GM20000 (cell line): ENCODE data around the gene BANK1.

Experiments used
- DNase-seq: peaks from one replicate; pipeline ENCODE4 v3.0.0; 2012; ENCODE audit warnings: low spot score
- CTCF ChIP-seq: IDR thresholded peaks from 2 replicates; pipeline ENCODE4 v1.5.1; 2012; ENCODE audit warnings: mild to moderate bottlenecking, control low read depth; ENCODE audit errors: extremely low read depth, missing control alignments

BANK1 gene

GRCh38 chr4:102007959-102008425, 217.5 kb downstream of the BANK1 start:
- peak; percentile 24 for DNase-seq
- TF ChIP-seq CTCF = no peak

GRCh38 chr4:102008711-102009110, 218.2 kb downstream of the BANK1 start:
- no peak for TF ChIP-seq CTCF
- no peak for DNase-seq

- TF ChIP-seq CTCF = no peak
- no peak for DNase-seq
Observed at GRCh38 chr4:102022343-102022742, 231.8 kb downstream of the BANK1 start.

GRCh38 chr4:102027961-102028360, 237.4 kb downstream of the BANK1 start:
- DNase-seq = no peak
- no peak for TF ChIP-seq CTCF

GRCh38 chr4:102031406-102031805, 240.9 kb downstream of the BANK1 start:
- DNase-seq = no peak
- no peak for TF ChIP-seq CTCF

- no peak for TF ChIP-seq CTCF
- no peak for DNase-seq
Observed at GRCh38 chr4:102036016-102036415, 245.5 kb downstream of the BANK1 start.

GRCh38 chr4:102036619-102037376, 246.3 kb downstream of the BANK1 start:
- TF ChIP-seq CTCF = no peak
- no peak for DNase-seq
